AG09309 (cell line): ENCODE data around the gene FOXL1.
"Not testable (repeated sequence)": the region's sequence is repeated elsewhere in the genome, so short reads cannot be mapped to it uniquely, and the experiment has no call there.

ENCODE experiments used
- DNase-seq: peaks from one replicate; pipeline ENCODE4 v3.0.0-alpha.2; 2010; ENCODE audit warnings: low read depth
- H3K4me3 ChIP-seq: 2 replicates; pipeline ENCODE4 v1.5.1; 2011; ENCODE audit warnings: mild to moderate bottlenecking, low read depth, low read length, moderate library complexity; ENCODE audit not compliant: control insufficient read depth
- CTCF ChIP-seq: IDR thresholded peaks from 2 replicates; pipeline ENCODE4 v1.5.1; 2011; ENCODE audit warnings: mild to moderate bottlenecking, low read depth, low read length, inconsistent platforms; ENCODE audit not compliant: insufficient read depth, control insufficient read depth; ENCODE audit errors: missing control alignments

Gene FOXL1

GRCh38 chr16:86587487-86587886 is 9.1 kb downstream of the FOXL1 start:
- DNase-seq = no peak
- no peak overlapping the region for H3K4me3 ChIP-seq
- TF ChIP-seq CTCF = no peak

GRCh38 chr16:86587955-86588354 is 9.6 kb downstream of the FOXL1 start:
- DNase-seq, H3K4me3 ChIP-seq: not testable (repeated sequence)

GRCh38 chr16:86590501-86591144 is 12.3 kb downstream of the FOXL1 start:
- no peak overlapping the region for H3K4me3 ChIP-seq
- peak; percentile 86 for DNase-seq
- no peak for TF ChIP-seq CTCF

- no peak for DNase-seq
- TF ChIP-seq CTCF = no peak
- H3K4me3 ChIP-seq = no peak overlapping the region
Measured at GRCh38 chr16:86591270-86591669, 12.9 kb downstream of the FOXL1 start.

GRCh38 chr16:86593913-86594620 is 15.7 kb downstream of the FOXL1 start:
- TF ChIP-seq CTCF = no peak
- DNase-seq = no peak

GRCh38 chr16:86594721-86595120 is 16.4 kb downstream of the FOXL1 start:
- no peak overlapping the region for H3K4me3 ChIP-seq
- DNase-seq = no peak
- no peak for TF ChIP-seq CTCF

More at GRCh38 chr16:86593913-86594620, 15.7 kb downstream of the FOXL1 start:
- no peak overlapping the region for H3K4me3 ChIP-seq

- TF ChIP-seq CTCF = no peak
- H3K4me3 ChIP-seq = no peak overlapping the region
- no peak for DNase-seq
Measured at GRCh38 chr16:86595983-86596605, 17.7 kb downstream of the FOXL1 start.
